Stimulated activated CD4-positive, alpha-beta T cell treated with anti-CD3 and anti-CD28 coated beads, Interleukin-4, amount 100 ng/mL, for 4 hours (primary cell): ENCODE data around the gene FAM234A.

Experiments used
- DNase-seq, 2 experiments: peaks; one replicate each; pipeline ENCODE4 v3.0.0-alpha.2; 2020

FAM234A gene

DNA sequence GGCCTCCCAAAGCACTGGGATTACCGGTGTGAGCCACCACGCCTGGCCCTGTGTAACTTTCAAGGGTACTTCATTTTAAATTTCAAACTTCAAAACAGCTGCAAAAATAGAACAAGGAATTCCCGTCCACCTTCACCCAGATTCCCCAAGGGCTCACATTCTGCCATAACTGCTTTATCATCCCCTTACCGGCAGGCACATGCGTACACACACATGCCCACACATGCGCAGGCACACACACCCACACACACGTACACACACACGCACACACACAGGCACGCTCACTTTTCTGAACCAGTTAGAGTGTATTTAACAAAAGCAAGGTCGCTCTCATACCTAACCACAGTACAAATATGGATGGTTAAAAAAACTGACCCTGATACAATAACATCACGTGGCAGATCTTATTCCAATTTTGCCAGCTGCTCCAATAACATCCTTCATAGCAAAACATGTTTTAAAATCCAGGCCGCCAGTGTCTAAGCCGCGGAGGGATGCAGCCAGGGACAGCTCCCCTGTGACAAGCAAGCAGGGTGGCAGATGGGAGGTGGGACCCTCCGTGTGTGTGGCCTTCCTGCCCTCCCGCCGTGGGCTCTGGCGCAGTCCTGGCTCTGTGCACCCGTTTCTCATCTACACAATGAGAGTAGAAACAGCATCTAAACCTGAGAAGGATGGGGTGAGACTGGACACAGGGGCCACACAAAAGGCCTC, 71.5 kb downstream of the FAM234A start:
- DNase-seq = no peak

DNA sequence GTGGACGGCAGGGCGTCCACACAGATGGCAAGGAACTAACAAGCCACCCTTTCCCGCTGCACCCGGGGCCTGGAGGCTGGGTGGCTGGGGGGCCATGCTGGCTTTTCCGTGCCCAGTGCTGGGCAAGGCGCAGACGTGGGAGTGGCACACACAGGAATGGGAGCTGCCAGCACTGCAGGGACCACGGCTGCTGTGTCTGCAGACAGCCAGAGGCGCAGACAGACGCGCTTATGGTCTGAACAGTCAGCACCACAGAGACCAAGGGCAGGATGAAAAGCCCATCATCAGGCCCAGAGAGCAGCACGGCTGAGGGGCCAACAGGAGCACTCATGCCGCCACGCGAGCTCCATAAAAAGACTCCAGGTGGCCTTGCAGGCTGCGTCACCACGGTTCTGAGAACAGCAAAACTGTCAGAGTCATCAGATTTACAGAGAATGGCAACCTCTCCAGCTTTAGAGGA, 72.3 kb downstream of the FAM234A start:
- no peak for DNase-seq

DNA sequence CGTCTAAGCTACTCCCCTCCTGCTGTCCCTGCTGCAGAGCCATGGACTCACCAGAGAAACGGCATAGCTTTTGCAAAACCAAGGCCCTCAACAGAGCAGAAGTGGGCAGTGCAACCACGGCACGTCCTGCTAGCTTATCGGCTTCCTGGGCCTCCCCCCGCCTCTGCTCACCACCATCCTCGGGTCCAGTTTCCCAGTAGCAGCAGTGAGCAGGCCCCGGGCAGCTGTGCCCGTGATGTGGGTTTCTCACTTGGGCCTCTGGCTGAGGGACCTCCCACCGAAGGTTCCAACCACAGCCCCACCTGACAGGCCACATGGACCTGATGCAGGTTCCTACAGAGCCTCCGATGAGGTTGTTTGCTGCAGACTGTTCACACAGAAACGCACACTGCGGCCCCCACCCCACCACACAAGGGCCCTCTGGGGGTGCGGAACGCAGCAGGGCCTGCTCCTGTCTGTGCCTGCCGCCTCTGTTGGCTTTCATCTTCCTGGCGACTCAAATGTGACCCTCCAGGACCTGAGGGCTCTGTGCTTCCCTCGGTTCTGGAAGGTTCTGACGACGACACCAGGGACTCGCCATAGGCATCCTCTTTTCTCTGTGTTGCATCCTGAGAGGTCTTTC, 73.2 kb downstream of the FAM234A start:
- no peak for DNase-seq

DNA sequence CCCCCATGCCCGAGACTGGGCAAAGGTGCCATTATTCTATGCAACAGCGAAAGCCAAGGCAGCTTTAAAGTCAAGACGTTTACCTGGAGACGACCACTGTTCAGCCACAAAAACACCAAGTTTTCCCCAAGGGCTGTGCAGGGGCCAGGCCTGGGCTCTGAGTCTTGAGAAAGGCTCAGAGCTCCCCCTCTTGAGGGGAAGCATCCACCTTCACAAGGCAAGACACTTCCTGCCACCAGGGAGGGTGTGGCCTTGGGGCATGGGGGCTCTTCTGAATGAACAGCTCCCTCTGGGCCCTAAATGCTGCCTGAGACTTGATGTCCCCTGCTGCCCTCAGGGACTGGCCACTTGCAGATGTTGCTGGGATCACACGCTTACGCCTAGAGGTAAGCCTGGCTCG, 74.9 kb downstream of the FAM234A start:
- no peak for DNase-seq

DNA sequence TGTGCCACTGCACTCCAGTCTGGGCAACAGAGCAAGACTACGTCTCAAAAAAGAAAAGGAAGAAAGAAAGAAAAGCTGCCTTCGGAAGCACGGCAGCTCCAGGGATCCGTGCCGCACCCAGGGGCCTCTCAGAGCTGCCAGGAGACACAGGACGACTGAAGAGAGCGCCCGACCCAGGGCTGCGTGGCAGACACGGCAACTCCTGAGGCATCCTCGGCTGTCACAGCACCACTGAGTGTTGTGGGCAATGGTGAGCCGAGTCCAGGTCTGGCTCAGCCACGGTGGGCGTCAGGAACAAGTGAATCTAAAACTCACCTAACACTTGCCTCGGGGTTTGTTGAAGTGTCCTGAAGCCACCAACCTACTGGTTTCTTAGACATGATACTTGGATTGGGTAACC, 77.1 kb downstream of the FAM234A start:
- DNase-seq = no peak

DNA sequence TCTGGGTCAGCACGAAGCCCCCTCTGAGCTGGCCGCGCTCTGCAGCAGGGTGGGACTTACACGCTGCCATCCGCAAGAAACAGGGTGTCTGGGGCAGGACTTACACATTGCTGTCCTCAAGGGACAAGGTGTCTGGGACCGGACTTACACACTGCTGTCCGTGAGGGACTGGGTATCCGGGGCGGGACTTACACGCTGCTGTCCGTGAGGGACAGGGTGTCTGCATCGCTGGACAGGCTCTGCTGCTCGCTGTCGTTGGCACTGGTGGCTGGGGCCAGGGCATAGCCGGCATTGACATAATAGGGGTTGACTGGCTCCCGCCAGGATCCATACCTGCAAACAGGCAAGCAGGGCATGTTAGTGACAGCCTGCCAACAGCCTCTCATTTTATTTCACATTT, 79.7 kb downstream of the FAM234A start:
- DNase-seq = no peak

DNA sequence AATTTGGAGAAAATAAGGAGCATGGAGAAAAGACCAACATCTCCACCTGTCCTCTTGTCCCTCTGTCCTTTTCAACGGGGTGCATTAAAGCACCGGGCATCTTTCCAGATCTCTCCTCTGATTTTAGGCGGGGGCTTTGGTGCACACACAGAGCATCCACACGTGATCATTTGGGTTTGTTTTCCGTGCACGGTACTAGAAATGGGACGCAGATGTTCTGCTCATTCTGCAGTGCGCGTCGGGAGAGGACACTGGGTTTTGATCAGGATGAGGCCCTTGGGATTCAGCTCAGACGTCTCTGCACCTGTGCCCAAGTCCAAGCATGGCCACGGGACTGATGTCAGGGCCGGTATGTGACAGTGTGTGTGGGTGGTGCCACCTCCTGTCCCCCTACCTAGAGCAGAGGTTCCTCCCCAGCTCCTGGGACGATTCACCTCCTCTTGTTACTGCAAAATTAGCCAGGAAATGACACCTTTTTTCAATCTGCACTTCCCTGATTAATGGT, 80.2 kb downstream of the FAM234A start:
- no peak for DNase-seq
